HepG2 (cell line): Measurements from ENCODE around the gene RMND5A. TPM values are rescaled to one million over a fixed set of nuclear protein-coding genes. Genes with fewer than 3 reads are reported as not detected.

ENCODE experiments used
- DDIT3 ChIP-seq: sonication (generic); formaldehyde crosslinking; IDR thresholded peaks from 2 replicates; pipeline ENCODE4 v1.4.0; 2020; ENCODE audit warnings: mild to moderate bottlenecking, missing genetic modification reagents
- ETV5 ChIP-seq: IDR thresholded peaks from 2 replicates; pipeline ENCODE4 v1.6.1; 2018; ENCODE audit warnings: missing biosample characterization, missing genetic modification reagents, inconsistent platforms, borderline replicate concordance
- MAZ ChIP-seq, 2 experiments: sonication (generic) in 1 of 2; formaldehyde crosslinking in 1 of 2; IDR thresholded peaks; 2 replicates each; pipeline versions ENCODE4 v1.5.0 to v1.6.1; 2012 to 2020; ENCODE audit warnings: low read depth in 2 of 2, mild to moderate bottlenecking in 2 of 2, borderline replicate concordance in 1 of 2, improper control_type of control experiment in 1 of 2, low read length in 1 of 2, missing genetic modification reagents in 1 of 2, moderate library complexity in 1 of 2
- NFIB ChIP-seq: sonication (generic); formaldehyde crosslinking; IDR thresholded peaks from 2 replicates; pipeline ENCODE4 v1.9.0; 2021; ENCODE audit warnings: missing genetic modification reagents, mild to moderate bottlenecking, borderline replicate concordance
- NR1H2 ChIP-seq: sonication (generic); formaldehyde crosslinking; IDR thresholded peaks from 2 replicates; pipeline ENCODE4 v1.8.1; 2022; ENCODE audit warnings: low read depth, missing genetic modification reagents, borderline replicate concordance
- PITX1 ChIP-seq: sonication (generic); formaldehyde crosslinking; IDR thresholded peaks from 2 replicates; pipeline ENCODE4 v1.5.1; 2020; ENCODE audit warnings: mild to moderate bottlenecking, missing genetic modification reagents
- RAD21 ChIP-seq: fragments of 450-650 bp; formaldehyde crosslinking; IDR thresholded peaks from 2 replicates; pipeline ENCODE4 v1.5.0; 2020; ENCODE audit warnings: mild to moderate bottlenecking
- RFX1 ChIP-seq: fragments of 450-650 bp; IDR thresholded peaks from 2 replicates; pipeline ENCODE4 v1.6.1; 2017
- TARDBP ChIP-seq: sonication (generic); formaldehyde crosslinking; IDR thresholded peaks from 2 replicates; pipeline ENCODE4 v1.8.0; 2022; ENCODE audit warnings: mild to moderate bottlenecking, missing genetic modification reagents
- TEAD3 ChIP-seq: optimal IDR thresholded peaks from 2 replicates; pipeline ENCODE3; 2016; ENCODE audit warnings: borderline replicate concordance
- TOPORS ChIP-seq: sonication (generic); formaldehyde crosslinking; IDR thresholded peaks from 2 replicates; pipeline ENCODE4 v1.8.0; 2023; ENCODE audit warnings: mild to moderate bottlenecking, missing genetic modification reagents
- ZC3H13 ChIP-seq: sonication (generic); formaldehyde crosslinking; IDR thresholded peaks from 2 replicates; pipeline ENCODE4 v1.8.1; 2023; ENCODE audit warnings: mild to moderate bottlenecking, missing genetic modification reagents, moderate library complexity
- ZFP62 ChIP-seq: sonication (generic); formaldehyde crosslinking; IDR thresholded peaks from 2 replicates; pipeline ENCODE4 v1.4.0; 2020; ENCODE audit warnings: missing genetic modification reagents
- ZNF263 ChIP-seq: sonication (generic); formaldehyde crosslinking; IDR thresholded peaks from 2 replicates; pipeline ENCODE4 v1.4.0; 2020; ENCODE audit warnings: missing genetic modification reagents
- ZNF501 ChIP-seq: sonication (generic); formaldehyde crosslinking; IDR thresholded peaks from 2 replicates; pipeline ENCODE4 v1.5.1; 2020; ENCODE audit warnings: mild to moderate bottlenecking, moderate library complexity, missing genetic modification reagents
- polyA plus RNA-seq, 8 experiments: library from polyadenylated mRNA; depleted of rRNA in 3 of 8; stranded (reverse) in 7 of 8; unstranded in 1 of 8; fragments of >200 nt; fragmentation: Illumina TruSeq in 4 of 8; extraction: Trizol in 4 of 8; gene quantifications; 2 replicates each; pipeline versions ENCODE4 v1.2.1 to v1.2.3, GENCODE V29; 2011 to 2016; ENCODE audit warnings: low read depth in 4 of 8, missing spikeins in 1 of 8, mixed read lengths in 1 of 8; ENCODE audit not compliant: insufficient read depth in 1 of 8
- total RNA-seq, 5 experiments: library from RNA; depleted of rRNA; stranded (reverse); fragments of >200 nt; fragmentation: Illumina TruSeq; extraction: Trizol; gene quantifications; 2 replicates each; pipeline ENCODE4 v1.2.3, GENCODE V29; 2016; ENCODE audit warnings: low read depth in 1 of 5
- TF ChIP-seq, protein P1 (sequence below): sonication (generic); formaldehyde crosslinking; IDR thresholded peaks from 2 replicates; pipeline ENCODE4 v1.5.0; 2020; ENCODE audit warnings: mild to moderate bottlenecking, missing genetic modification reagents
- TF ChIP-seq, protein P2 (sequence below): sonication (generic); formaldehyde crosslinking; conservative IDR thresholded peaks from 2 replicates; pipeline ENCODE4 v1.8.0; 2022; ENCODE audit warnings: mild to moderate bottlenecking, moderate library complexity, missing genetic modification reagents
- TF ChIP-seq, protein P3 (sequence below): sonication (generic); formaldehyde crosslinking; IDR thresholded peaks from 2 replicates; pipeline ENCODE4 v1.5.1; 2020; ENCODE audit warnings: mild to moderate bottlenecking, missing genetic modification reagents, borderline replicate concordance

Gene RMND5A
- total and polyA plus RNA-seq, 2 of the 13 experiments (the other 11 are each of a cell fraction or from before 2014, with no cell fraction given), result 31.0 to 66.4 TPM

- TF ChIP-seq, protein P1, sequence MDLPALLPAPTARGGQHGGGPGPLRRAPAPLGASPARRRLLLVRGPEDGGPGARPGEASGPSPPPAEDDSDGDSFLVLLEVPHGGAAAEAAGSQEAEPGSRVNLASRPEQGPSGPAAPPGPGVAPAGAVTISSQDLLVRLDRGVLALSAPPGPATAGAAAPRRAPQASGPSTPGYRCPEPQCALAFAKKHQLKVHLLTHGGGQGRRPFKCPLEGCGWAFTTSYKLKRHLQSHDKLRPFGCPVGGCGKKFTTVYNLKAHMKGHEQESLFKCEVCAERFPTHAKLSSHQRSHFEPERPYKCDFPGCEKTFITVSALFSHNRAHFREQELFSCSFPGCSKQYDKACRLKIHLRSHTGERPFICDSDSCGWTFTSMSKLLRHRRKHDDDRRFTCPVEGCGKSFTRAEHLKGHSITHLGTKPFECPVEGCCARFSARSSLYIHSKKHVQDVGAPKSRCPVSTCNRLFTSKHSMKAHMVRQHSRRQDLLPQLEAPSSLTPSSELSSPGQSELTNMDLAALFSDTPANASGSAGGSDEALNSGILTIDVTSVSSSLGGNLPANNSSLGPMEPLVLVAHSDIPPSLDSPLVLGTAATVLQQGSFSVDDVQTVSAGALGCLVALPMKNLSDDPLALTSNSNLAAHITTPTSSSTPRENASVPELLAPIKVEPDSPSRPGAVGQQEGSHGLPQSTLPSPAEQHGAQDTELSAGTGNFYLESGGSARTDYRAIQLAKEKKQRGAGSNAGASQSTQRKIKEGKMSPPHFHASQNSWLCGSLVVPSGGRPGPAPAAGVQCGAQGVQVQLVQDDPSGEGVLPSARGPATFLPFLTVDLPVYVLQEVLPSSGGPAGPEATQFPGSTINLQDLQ (CRISPR knock-in tag), result 0 out of 2 replicates have a peak, but pooled peaks have one; percentile 49
- TF ChIP-seq ZNF501 (CRISPR knock-in tag) (peak; percentile 82), ETV5 (CRISPR knock-in tag) (no peak), NR1H2 (CRISPR knock-in tag) (no peak), ZFP62 (CRISPR knock-in tag) (no peak), MAZ (IDR thresholded peaks at IDR 0.05; ENCODE audit: borderline replicate concordance, low read depth, low read length) (peak; percentile 67; the same call in 1 of the 2 replicates), MAZ (CRISPR knock-in tag; IDR thresholded peaks at IDR 0.05; ENCODE audit: low read depth) (no peak; the same call in 1 of the 2 replicates), TEAD3 (CRISPR knock-in tag) (peak; percentile 34), TARDBP (CRISPR knock-in tag) (peak; percentile 29; the same call in 1 of the 2 replicates), RFX1 (no peak), RAD21 (CRISPR knock-in tag) (peak; percentile 99), ZC3H13 (0 out of 2 replicates have a peak, but pooled peaks have one; percentile 54), NFIB (CRISPR knock-in tag) (no peak), ZNF263 (CRISPR knock-in tag) (peak; percentile 45; the same call in 1 of the 2 replicates), DDIT3 (CRISPR knock-in tag) (no peak), TOPORS (no peak), PITX1 (CRISPR knock-in tag) (peak; percentile 76)
- TF ChIP-seq, protein P2, sequence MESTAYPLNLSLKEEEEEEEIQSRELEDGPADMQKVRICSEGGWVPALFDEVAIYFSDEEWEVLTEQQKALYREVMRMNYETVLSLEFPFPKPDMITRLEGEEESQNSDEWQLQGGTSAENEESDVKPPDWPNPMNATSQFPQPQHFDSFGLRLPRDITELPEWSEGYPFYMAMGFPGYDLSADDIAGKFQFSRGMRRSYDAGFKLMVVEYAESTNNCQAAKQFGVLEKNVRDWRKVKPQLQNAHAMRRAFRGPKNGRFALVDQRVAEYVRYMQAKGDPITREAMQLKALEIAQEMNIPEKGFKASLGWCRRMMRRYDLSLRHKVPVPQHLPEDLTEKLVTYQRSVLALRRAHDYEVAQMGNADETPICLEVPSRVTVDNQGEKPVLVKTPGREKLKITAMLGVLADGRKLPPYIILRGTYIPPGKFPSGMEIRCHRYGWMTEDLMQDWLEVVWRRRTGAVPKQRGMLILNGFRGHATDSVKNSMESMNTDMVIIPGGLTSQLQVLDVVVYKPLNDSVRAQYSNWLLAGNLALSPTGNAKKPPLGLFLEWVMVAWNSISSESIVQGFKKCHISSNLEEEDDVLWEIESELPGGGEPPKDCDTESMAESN (CRISPR knock-in tag), result peak; percentile 46; the same call in 1 of the 2 replicates
- TF ChIP-seq, protein P3, sequence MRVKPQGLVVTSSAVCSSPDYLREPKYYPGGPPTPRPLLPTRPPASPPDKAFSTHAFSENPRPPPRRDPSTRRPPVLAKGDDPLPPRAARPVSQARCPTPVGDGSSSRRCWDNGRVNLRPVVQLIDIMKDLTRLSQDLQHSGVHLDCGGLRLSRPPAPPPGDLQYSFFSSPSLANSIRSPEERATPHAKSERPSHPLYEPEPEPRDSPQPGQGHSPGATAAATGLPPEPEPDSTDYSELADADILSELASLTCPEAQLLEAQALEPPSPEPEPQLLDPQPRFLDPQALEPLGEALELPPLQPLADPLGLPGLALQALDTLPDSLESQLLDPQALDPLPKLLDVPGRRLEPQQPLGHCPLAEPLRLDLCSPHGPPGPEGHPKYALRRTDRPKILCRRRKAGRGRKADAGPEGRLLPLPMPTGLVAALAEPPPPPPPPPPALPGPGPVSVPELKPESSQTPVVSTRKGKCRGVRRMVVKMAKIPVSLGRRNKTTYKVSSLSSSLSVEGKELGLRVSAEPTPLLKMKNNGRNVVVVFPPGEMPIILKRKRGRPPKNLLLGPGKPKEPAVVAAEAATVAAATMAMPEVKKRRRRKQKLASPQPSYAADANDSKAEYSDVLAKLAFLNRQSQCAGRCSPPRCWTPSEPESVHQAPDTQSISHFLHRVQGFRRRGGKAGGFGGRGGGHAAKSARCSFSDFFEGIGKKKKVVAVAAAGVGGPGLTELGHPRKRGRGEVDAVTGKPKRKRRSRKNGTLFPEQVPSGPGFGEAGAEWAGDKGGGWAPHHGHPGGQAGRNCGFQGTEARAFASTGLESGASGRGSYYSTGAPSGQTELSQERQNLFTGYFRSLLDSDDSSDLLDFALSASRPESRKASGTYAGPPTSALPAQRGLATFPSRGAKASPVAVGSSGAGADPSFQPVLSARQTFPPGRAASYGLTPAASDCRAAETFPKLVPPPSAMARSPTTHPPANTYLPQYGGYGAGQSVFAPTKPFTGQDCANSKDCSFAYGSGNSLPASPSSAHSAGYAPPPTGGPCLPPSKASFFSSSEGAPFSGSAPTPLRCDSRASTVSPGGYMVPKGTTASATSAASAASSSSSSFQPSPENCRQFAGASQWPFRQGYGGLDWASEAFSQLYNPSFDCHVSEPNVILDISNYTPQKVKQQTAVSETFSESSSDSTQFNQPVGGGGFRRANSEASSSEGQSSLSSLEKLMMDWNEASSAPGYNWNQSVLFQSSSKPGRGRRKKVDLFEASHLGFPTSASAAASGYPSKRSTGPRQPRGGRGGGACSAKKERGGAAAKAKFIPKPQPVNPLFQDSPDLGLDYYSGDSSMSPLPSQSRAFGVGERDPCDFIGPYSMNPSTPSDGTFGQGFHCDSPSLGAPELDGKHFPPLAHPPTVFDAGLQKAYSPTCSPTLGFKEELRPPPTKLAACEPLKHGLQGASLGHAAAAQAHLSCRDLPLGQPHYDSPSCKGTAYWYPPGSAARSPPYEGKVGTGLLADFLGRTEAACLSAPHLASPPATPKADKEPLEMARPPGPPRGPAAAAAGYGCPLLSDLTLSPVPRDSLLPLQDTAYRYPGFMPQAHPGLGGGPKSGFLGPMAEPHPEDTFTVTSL (CRISPR knock-in tag), result 0 out of 2 replicates have a peak, but pooled peaks have one; percentile 51
Measured at GRCh38 chr2:86808315-86809161, 88.4 kb downstream of the RMND5A start (continued).
